Aorta (tissue), 5 donors: ENCODE measurements around the gene RDH5. TPM values are rescaled to one million over a fixed set of nuclear protein-coding genes. Genes with fewer than 3 reads are reported as not detected.
A peak's percentile ranks its signal among the peaks of the same experiment; 100 is the strongest.

Experiments
- ATAC-seq: fragments of 200-7000 bp; cut with Tn5 transposase; one replicate; pipeline ENCODE4 v1.9.1; 2022; ENCODE audit warnings: moderate library complexity; ENCODE audit not compliant: low FRiP score
- DNase-seq, 2 donors: peaks; one replicate each; pipeline ENCODE4 v3.0.0-alpha.2; 2020
- H3K27ac ChIP-seq, 2 donors: one replicate each; pipeline ENCODE4 v1.5.1; 2013; ENCODE audit warnings: low read length in 2 of 2, mild to moderate bottlenecking in 2 of 2, moderate library complexity in 2 of 2, control low read depth in 1 of 2, inconsistent platforms in 1 of 2, low read depth in 1 of 2
- H3K27me3 ChIP-seq, 2 donors: one replicate each; pipeline ENCODE4 v1.6.1; 2013; ENCODE audit warnings: control low read depth in 1 of 2, low read length in 1 of 2, mild to moderate bottlenecking in 1 of 2, moderate library complexity in 1 of 2; ENCODE audit not compliant: insufficient read depth in 2 of 2, control insufficient read depth in 1 of 2
- H3K36me3 ChIP-seq, 2 donors: one replicate each; pipeline ENCODE4 v1.6.1; 2013; ENCODE audit warnings: control low read depth in 1 of 2, low read length in 1 of 2, mild to moderate bottlenecking in 1 of 2; ENCODE audit not compliant: insufficient read depth in 2 of 2, control insufficient read depth in 1 of 2
- H3K4me1 ChIP-seq, 2 donors: one replicate each; pipeline ENCODE4 v1.6.1; 2013; ENCODE audit warnings: low read length in 2 of 2, control low read depth in 1 of 2, mild to moderate bottlenecking in 1 of 2, moderate library complexity in 1 of 2; ENCODE audit not compliant: insufficient read depth in 2 of 2, control insufficient read depth in 1 of 2
- H3K4me3 ChIP-seq, 2 donors: one replicate each; pipeline ENCODE4 v1.5.1; 2013; ENCODE audit warnings: low read length in 2 of 2, control low read depth in 1 of 2, mild to moderate bottlenecking in 1 of 2
- H3K9me3 ChIP-seq: one replicate; pipeline ENCODE4 v1.6.1; 2013; ENCODE audit warnings: mild to moderate bottlenecking, low read length; ENCODE audit not compliant: control insufficient read depth
- WGBS, 2 donors: extraction: QIAGEN DNeasy Blood & Tissue Kit; methylation state at CpG; one replicate each; pipeline ENCODE4 v1.1.7; 2013; 5-methylcytosine and 5-hydroxymethylcytosine counted together
- intact Hi-C, 2 donors: fragments of 100-400 bp; cut with DNase I; formaldehyde crosslinking; loops; one replicate each; pipeline versions ENCODE4 v1.14.2 to v1.15.0; 2022
- polyA plus RNA-seq, 2 donors: library from polyadenylated mRNA; stranded (reverse); fragments of 200-250 nt; gene quantifications; one replicate each; pipeline ENCODE4 v1.2.3, GENCODE V29; 2013
- total RNA-seq, 2 donors: library from RNA; stranded (reverse); fragmentation: NEBNext Ultra II Directional; extraction: Animal tissue kit (Norgen Biotek cat#: 25700); gene quantifications; one replicate each; pipeline ENCODE4 v1.2.1, GENCODE V29; 2021
- donor health status: healthy with polysubstance abuse.
- donor health status: Bipolar disorder and iron deficiency.
- donor health status: DM: no; HTN: no; CAD: no.
- donor health status: DM: no; HTN: no; CAD: no.
- donor health status: DM: yes; HTN: yes; CAD: no.

RDH5 gene
- total and polyA plus RNA-seq, 4 donors = 16.7 to 51.1 (median 35.6) TPM

DNA sequence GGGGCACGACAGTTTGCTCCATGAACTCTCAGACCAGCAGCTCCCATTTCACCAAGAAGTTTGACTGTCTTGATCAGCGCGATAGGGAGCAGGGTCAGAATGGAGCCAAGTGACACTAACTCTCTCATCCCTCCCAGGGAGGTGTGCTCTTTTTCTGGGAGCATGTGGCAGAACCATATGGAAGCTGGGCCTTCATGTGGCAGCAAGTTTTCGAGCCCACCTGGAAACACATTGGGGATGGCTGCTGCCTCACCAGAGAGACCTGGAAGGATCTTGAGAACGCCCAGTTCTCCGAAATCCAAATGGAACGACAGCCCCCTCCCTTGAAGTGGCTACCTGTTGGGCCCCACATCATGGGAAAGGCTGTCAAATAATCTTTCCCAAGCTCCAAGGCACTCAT is 36.5 kb upstream of the RDH5 start:
- Histone ChIP-seq H3K9me3 (no peaks in the 10 kb centered on the region), H3K27me3 (no peaks in the 10 kb centered on the region), H3K4me3 (no peak overlapping the region), H3K4me1 (no peaks in the 10 kb centered on the region), H3K27ac (no peak overlapping the region), H3K36me3 (peaks cover 5 to 9% of the 10 kb centered on the region in 2 donors)
- WGBS, 2 donors = 84% methylated on average over 7 of the region's 7 CpGs
- ATAC-seq = no peak
- intact Hi-C loops = loop anchor here in 1 of 2 donors (2.0 kb wide), 1 partner anchor 19 kb away; no protein-coding TSS in a partner anchor
- DNase-seq = peak in 1 of 2 donors; percentile 35

DNA sequence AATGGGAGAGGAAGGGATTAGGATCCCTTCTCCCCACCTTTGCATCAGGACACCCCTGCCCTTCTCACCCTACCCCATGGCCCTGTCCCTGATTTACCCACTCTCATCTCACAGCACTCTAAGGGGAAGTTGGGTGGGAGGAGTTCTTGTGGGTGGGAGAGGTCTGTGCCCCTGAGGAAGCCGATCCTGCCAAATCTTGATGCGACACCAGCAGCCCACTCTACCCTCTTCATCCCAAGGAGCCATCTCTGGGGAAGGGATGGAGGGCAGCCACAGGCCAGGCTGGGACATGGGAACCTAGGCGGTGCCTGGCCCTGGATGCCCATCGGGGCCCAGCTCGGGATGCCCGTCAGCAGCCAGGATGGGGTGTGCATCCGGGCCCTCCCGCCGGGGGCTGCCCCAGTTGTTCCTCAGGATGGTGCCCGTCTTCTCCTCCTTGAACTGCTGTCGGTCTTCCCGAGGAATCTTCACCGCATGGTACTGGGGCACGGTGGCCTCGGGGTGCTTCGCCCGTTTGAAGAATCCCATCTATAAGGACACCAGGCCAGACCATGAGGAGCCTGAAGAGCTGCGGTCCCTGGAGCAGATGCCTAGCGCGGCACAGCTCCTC is 35.3 kb upstream of the RDH5 start:
- no peaks in the 10 kb centered on the region for H3K4me1 ChIP-seq
- no peak for ATAC-seq
- H3K9me3 ChIP-seq = no peaks in the 10 kb centered on the region
- H3K4me3 ChIP-seq = no peak overlapping the region
- no peak overlapping the region for H3K27ac ChIP-seq
- peak in 1 of 2 donors; percentile 71 for DNase-seq
- H3K27me3 ChIP-seq = no peaks in the 10 kb centered on the region
- intact Hi-C loops = no loop called here
- WGBS, 2 donors = 86 to 89% methylated on average over 20 of the region's 20 CpGs
- H3K36me3 ChIP-seq = peaks cover 5 to 9% of the 10 kb centered on the region in 2 donors

GRCh38 chr12:55685671-55686070 is 34.5 kb upstream of the RDH5 start:
- H3K27ac ChIP-seq = no peak overlapping the region
- intact Hi-C loops = no loop called here
- H3K4me1 ChIP-seq = no peaks in the 10 kb centered on the region
- WGBS, 2 donors = 87 to 88% methylated on average over 5 of the region's 5 CpGs
- no peak for ATAC-seq
- no peaks in the 10 kb centered on the region for H3K27me3 ChIP-seq
- H3K36me3 ChIP-seq = peaks cover 5 to 9% of the 10 kb centered on the region in 2 donors
- H3K4me3 ChIP-seq = no peak overlapping the region
- H3K9me3 ChIP-seq = no peaks in the 10 kb centered on the region
- DNase-seq = peak in 1 of 2 donors; percentile 27

GRCh38 chr12:55686366-55687010 is 33.7 kb upstream of the RDH5 start:
- 74 to 80% methylated on average over 9 of the region's 9 CpGs for WGBS, 2 donors
- Histone ChIP-seq H3K36me3 (peaks cover 5 to 9% of the 10 kb centered on the region in 2 donors), H3K9me3 (no peaks in the 10 kb centered on the region), H3K4me1 (no peaks in the 10 kb centered on the region), H3K27ac (no peak overlapping the region), H3K4me3 (no peak overlapping the region), H3K27me3 (no peaks in the 10 kb centered on the region)
- ATAC-seq (no peak), DNase-seq (peak in 1 of 2 donors; percentile 62)
- intact Hi-C loops = no loop called here

- Histone ChIP-seq H3K4me3 (no peak overlapping the region), H3K27me3 (no peaks in the 10 kb centered on the region), H3K36me3 (peaks cover 9% of the 10 kb centered on the region in 2 donors), H3K4me1 (no peaks in the 10 kb centered on the region), H3K9me3 (no peaks in the 10 kb centered on the region), H3K27ac (no peak overlapping the region)
- no peak for ATAC-seq
- intact Hi-C loops = no loop called here
- peak in 1 of 2 donors; percentile 46 for DNase-seq
Observed at GRCh38 chr12:55687746-55688145, 32.4 kb upstream of the RDH5 start.

DNA sequence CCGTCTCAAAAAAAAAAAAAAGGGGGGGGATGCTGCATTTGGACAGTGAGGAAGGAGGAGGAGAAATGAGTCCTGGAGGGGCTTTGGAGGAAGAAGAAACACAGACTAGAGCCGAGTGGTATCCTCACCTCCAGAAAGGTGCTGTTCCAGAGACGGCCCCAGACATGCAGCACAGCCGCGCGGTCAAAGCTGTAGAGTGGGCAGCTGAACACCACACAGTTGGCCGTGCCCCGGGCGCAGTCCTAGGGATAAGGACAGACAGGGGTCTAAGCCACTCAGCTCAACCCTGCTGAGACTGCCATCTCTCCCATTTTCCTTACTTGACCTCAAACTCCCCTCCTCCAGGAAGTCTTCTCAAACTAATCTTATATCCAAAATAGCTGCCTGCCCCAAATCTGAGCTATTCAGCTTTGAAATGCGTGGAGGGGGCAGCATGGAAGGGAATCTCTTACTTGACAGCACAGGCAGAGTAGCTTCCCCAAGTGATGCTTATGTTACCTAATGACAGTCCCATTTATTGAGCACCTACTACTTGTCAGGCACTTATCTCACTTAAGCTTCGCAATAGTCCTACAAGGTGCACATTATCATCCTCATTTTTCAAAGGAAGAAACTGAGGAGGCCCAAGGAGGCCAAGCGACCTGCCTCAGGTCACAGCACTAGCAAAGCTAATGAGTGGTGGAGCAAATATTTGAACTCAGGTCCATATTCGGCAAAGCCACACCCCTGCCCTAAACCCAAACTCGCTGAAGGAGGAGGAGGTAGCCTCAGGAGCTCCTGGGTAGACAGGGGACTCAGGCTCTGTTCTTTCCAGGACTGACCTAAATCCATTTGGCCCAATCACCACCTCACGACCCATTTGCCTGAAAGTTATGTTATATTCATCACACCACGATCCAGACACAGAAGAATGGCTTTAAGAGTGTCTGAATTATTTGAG is 31.2 kb upstream of the RDH5 start:
- H3K27me3 ChIP-seq = no peaks in the 10 kb centered on the region
- no peaks in the 10 kb centered on the region for H3K4me1 ChIP-seq
- H3K9me3 ChIP-seq = no peaks in the 10 kb centered on the region
- WGBS, 2 donors = 88% methylated on average over 16 of the region's 16 CpGs
- intact Hi-C loops = no loop called here
- H3K36me3 ChIP-seq = peaks cover 9 to 14% of the 10 kb centered on the region in 2 donors
- H3K27ac ChIP-seq = no peak overlapping the region
- no peak for ATAC-seq
- DNase-seq = peak in 1 of 2 donors; percentile 70
- H3K4me3 ChIP-seq = no peak overlapping the region

DNA sequence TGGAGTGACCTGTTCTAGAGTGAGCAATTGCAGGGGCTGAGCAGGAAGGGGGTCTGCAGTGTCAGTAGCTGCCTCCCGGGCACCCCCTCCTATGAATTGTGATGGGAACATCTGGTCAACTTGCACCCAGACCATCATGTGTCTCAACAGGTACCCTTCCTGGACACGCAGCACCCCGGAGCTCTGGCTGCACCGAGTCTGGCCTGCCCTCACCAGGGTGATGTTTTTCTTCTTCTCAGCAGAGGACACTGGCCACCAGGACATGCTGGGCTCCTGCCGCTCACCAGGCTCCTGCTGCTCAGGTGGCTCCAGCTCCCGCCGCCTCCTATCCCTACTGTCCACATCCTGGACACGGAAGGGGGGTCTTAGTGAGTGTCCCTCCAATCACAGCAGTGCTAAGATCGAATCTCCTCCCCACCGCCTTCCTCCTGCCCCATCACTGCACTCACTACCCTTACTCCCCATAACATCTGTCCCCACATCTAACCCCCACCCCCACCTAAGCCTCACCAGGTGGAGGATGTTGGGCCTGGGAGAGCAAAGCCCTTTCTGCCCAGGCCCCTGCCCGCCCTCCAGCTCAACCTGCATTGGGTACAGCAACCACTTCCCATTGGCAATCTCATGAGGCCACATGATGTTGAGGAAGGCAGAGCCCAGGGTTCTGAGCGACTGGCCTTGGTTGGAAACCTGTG is 27.4 kb upstream of the RDH5 start:
- H3K9me3 ChIP-seq = no peaks in the 10 kb centered on the region
- no peak overlapping the region for H3K4me3 ChIP-seq
- H3K36me3 ChIP-seq = peaks cover 8 to 17% of the 10 kb centered on the region in 2 donors
- intact Hi-C loops = no loop called here
- H3K27ac ChIP-seq = no peak overlapping the region
- 89 to 95% methylated on average over 12 of the region's 12 CpGs for WGBS, 2 donors
- H3K4me1 ChIP-seq = no peaks in the 10 kb centered on the region
- ATAC-seq (no peak), DNase-seq (peak in 1 of 2 donors; percentile 67)
- no peaks in the 10 kb centered on the region for H3K27me3 ChIP-seq
